GM12872 (cell line): Measurements from ENCODE around the gene THUMPD2.

Experiments
- CTCF ChIP-seq: IDR thresholded peaks from 3 replicates; pipeline ENCODE4 v1.5.1; 2011; ENCODE audit warnings: low read depth, mild to moderate bottlenecking, low read length, moderate library complexity; ENCODE audit not compliant: insufficient read depth

Gene THUMPD2

GRCh38 chr2:39733070-39733674 lies 45.9 kb downstream of the THUMPD2 start:
- no peak for TF ChIP-seq CTCF

GRCh38 chr2:39732482-39732881 lies 46.6 kb downstream of the THUMPD2 start:
- no peak for TF ChIP-seq CTCF

GRCh38 chr2:39731546-39731945 lies 47.5 kb downstream of the THUMPD2 start:
- TF ChIP-seq CTCF: no peak

GRCh38 chr2:39730685-39731302 lies 48.3 kb downstream of the THUMPD2 start:
- peak; percentile 71 for TF ChIP-seq CTCF

GRCh38 chr2:39730276-39730675 lies 48.8 kb downstream of the THUMPD2 start:
- no peak for TF ChIP-seq CTCF

GRCh38 chr2:39728941-39729351 lies 50.1 kb downstream of the THUMPD2 start:
- TF ChIP-seq CTCF: peak; percentile 75

GRCh38 chr2:39725401-39725800 lies 53.7 kb downstream of the THUMPD2 start:
- no peak for TF ChIP-seq CTCF

- no peak for TF ChIP-seq CTCF
Observed at GRCh38 chr2:39724828-39725144, 54.3 kb downstream of the THUMPD2 start.
